H1 (cell line): ENCODE data around the gene EBF3. TPM values are rescaled to one million over a fixed set of nuclear protein-coding genes. Genes with fewer than 3 reads are reported as not detected.

Experiments
- ATF2 ChIP-seq: IDR thresholded peaks from 2 replicates; pipeline ENCODE4 v1.6.1; 2012; ENCODE audit warnings: low read length, inconsistent platforms
- CHD2 ChIP-seq: IDR thresholded peaks from 2 replicates; pipeline ENCODE4 v1.6.1; 2012; ENCODE audit warnings: low read length, improper control_type of control experiment
- EZH2 ChIP-seq: fragments of 200-600 bp; sonication (generic); IDR thresholded peaks from 2 replicates; pipeline ENCODE4 v1.7.1; 2012; ENCODE audit warnings: low read depth, mild to moderate bottlenecking, moderate library complexity, low read length, inconsistent platforms; ENCODE audit not compliant: severe bottlenecking
- FOSL1 ChIP-seq: IDR thresholded peaks from 2 replicates; pipeline ENCODE4 v1.6.1; 2011; ENCODE audit warnings: mild to moderate bottlenecking, low read depth, low read length, moderate library complexity; ENCODE audit not compliant: insufficient read depth
- GABPA ChIP-seq: IDR thresholded peaks from 2 replicates; pipeline ENCODE4 v1.6.1; 2011; ENCODE audit warnings: mild to moderate bottlenecking, low read length, moderate library complexity, borderline replicate concordance; ENCODE audit not compliant: insufficient read depth
- HDAC2 ChIP-seq, 2 experiments: fragments of 300-600 bp in 1 of 2; sonication (generic) in 1 of 2; IDR thresholded peaks; 2 replicates each; pipeline ENCODE4 v1.6.1; 2011 to 2012; ENCODE audit warnings: low read depth in 2 of 2, low read length in 2 of 2, mild to moderate bottlenecking in 2 of 2, moderate library complexity in 2 of 2, borderline replicate concordance in 1 of 2, inconsistent platforms in 1 of 2
- POLR2A ChIP-seq, 2 experiments: IDR thresholded peaks; 1 replicate in 1 of 2; 2 replicates in 1 of 2; pipeline ENCODE4 v1.6.1; 2011; ENCODE audit warnings: low read depth in 2 of 2, low read length in 2 of 2, mild to moderate bottlenecking in 2 of 2; ENCODE audit errors: control extremely low read depth in 1 of 2
- RBBP5 ChIP-seq: IDR thresholded peaks from 2 replicates; pipeline ENCODE4 v1.7.1; 2012; ENCODE audit warnings: low read depth, mild to moderate bottlenecking, inconsistent platforms, low read length, moderate library complexity, borderline replicate concordance
- SAP30 ChIP-seq: fragments of 300-600 bp; sonication (generic); IDR thresholded peaks from 2 replicates; pipeline ENCODE4 v1.7.1; 2012; ENCODE audit warnings: low read length, moderate library complexity, mild to moderate bottlenecking, inconsistent platforms; ENCODE audit not compliant: insufficient read depth, insufficient replicate concordance
- SIX5 ChIP-seq: IDR thresholded peaks from 2 replicates; pipeline ENCODE4 v1.6.1; 2011; ENCODE audit warnings: mild to moderate bottlenecking, low read depth, low read length
- SP1 ChIP-seq: IDR thresholded peaks from 2 replicates; pipeline ENCODE4 v1.6.1; 2011; ENCODE audit warnings: low read depth, low read length
- polyA plus RNA-seq, 7 experiments: library from polyadenylated mRNA; depleted of rRNA in 3 of 7; stranded (reverse) in 5 of 7; unstranded in 2 of 7; fragments of >200 nt in 5 of 7; fragments of 200-250 nt in 2 of 7; gene quantifications; 1 replicate in 5 of 7; 2 replicates in 1 of 7; 4 replicates in 1 of 7; pipeline versions ENCODE4 v1.2.1 to v1.2.3, GENCODE V29; 2011 to 2013; ENCODE audit warnings: missing spikeins in 2 of 7, mixed read lengths in 2 of 7
- total RNA-seq: library from RNA; stranded (reverse); fragmentation: NEBNext Ultra II Directional; extraction: Animal tissue kit (Norgen Biotek cat#: 25700); gene quantifications from 2 replicates; pipeline ENCODE4 v1.2.1, GENCODE V29; 2021

EBF3 gene
- total and polyA plus RNA-seq, 2 of the 8 experiments (the other 6 are each of a cell fraction or from before 2014, with no cell fraction given): 0.08 to 0.26 TPM

DNA sequence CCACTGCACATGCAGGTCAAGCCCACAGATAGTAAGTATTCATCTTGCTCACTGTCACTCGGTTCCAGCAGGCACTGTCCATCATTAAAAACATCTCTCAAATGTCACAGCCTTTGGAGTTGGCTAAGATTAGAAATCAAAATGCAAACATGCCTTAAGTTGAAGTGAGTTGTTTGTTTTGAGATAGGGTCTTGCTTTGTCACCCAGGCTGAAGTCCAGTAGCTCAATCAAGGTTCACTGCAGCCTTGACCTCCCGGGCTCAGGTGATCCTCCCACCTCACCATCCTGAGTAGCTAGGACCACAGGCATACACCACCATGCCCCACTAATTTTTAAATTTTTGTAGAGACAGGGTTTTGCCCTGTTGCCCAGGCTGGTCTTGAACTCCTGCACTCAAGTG is 98.1 kb downstream of the EBF3 start (continued):
- no peak for TF ChIP-seq RBBP5
- no peak for TF ChIP-seq ATF2
- TF ChIP-seq SP1: no peak
- TF ChIP-seq SAP30: no peak
- no peak for TF ChIP-seq FOSL1
- TF ChIP-seq POLR2A (IDR thresholded peaks at IDR 0.05; ENCODE audit: control extremely low read depth in 1 of 2, low read depth in 2 of 2, low read length in 2 of 2): no peak
- TF ChIP-seq EZH2: no peak
- TF ChIP-seq GABPA: no peak
- TF ChIP-seq SIX5: no peak
- no peak for TF ChIP-seq HDAC2 (IDR thresholded peaks at IDR 0.05; ENCODE audit: borderline replicate concordance in 1 of 2, low read depth in 2 of 2, low read length in 2 of 2)
- TF ChIP-seq CHD2: no peak
